ENCODE measurements around the gene GH1. TPM values are rescaled to one million over a fixed set of nuclear protein-coding genes. Genes with fewer than 3 reads are reported as not detected.
"Not testable (repeated sequence)": the region's sequence is repeated elsewhere in the genome, so short reads cannot be mapped to it uniquely, and the experiment has no call there.

GH1 gene
- polyA plus RNA-seq, 1 of the 3 experiments (the other 2 are of a cell fraction) = not detected

DNA sequence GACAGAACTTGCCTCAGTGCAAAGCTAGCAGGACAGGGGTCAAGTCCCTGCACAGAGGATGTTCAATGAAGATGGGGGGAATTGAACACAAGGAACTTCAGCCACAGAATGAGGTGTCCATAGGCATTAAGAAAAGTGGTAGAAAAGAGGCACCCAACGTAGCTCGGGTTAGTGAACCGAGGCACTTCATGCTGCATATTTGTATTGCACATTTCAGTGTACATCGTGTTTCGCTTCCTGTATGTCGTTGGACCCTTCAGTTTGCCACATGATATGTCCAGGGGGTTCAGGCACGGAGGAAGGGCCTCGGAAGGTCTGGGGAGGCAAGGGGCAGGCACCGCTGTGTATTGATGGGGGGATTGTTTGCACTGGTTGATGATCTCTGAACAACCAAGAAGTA is 40.2 kb downstream of the GH1 start:
- POLR2A ChIA-PET; H2AFZ ChIP-seq (ENCODE audit: low read depth): not testable (repeated sequence)
- 53% methylated on average over 9 of the region's 9 CpGs for WGBS (ENCODE audit: low lambda C conversion rate)

DNA sequence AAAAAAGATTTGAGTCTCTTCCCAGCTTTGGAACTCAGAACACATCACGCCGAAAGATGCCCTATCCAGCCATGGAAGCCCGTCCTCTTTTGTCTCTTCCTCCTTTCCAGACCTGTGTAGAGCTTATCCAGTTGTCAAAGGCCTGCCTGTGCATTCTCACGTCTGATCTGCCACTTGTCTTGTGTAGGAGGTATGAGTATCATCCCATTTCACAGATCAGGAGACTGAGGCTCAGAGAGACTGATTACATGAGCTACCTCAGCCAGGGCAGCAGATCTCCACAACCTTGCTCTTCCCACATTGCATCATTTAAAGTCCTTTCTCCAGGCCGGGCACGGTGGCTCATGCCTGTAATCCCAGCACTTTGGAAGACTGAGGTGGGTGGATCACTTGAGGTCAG is 43.9 kb downstream of the GH1 start:
- H3K4me2 ChIP-seq; DNase-seq; H3K27me3 ChIP-seq (ENCODE audit: insufficient read depth); H2AFZ ChIP-seq (ENCODE audit: low read depth); H3K36me3 ChIP-seq (replicated peaks in 1 of 2; ENCODE audit: control insufficient read depth in 1 of 2, insufficient read depth in 2 of 2, low read length in 1 of 2); H3K4me1 ChIP-seq (ENCODE audit: control insufficient read depth in 1 of 2, insufficient read depth in 2 of 2, low read depth in 1 of 2, low read length in 1 of 2); H3K9me3 ChIP-seq; H3K9ac ChIP-seq; H3K9me2 ChIP-seq; H3F3A ChIP-seq (replicated peaks; ENCODE audit: insufficient read depth); POLR2A ChIA-PET; H3K79me2 ChIP-seq (ENCODE audit: insufficient read depth); H4K20me1 ChIP-seq (ENCODE audit: insufficient read depth); H3K27ac ChIP-seq (ENCODE audit: low read depth in 2 of 2, low read length in 1 of 2); H3K4me3 ChIP-seq (ENCODE audit: low read depth in 2 of 2, low read length in 1 of 2): not testable (repeated sequence)
- WGBS (ENCODE audit: low lambda C conversion rate) = 69% methylated on average over 5 of the region's 6 CpGs
- CTCF ChIA-PET = interaction anchor here (0.6 to 0.7 kb wide), 2 partner anchors 9 to 44 kb away, joined by 3 to 4 read pairs; no protein-coding TSS in a partner anchor

More for the DNA sequence above, 40.2 kb downstream of the GH1 start:
- not testable (repeated sequence) for H3K27me3 ChIP-seq (ENCODE audit: insufficient read depth); H3K79me2 ChIP-seq (ENCODE audit: insufficient read depth); H3K9me3 ChIP-seq; H3K4me1 ChIP-seq (ENCODE audit: control insufficient read depth in 1 of 2, insufficient read depth in 2 of 2, low read depth in 1 of 2, low read length in 1 of 2); H3K4me3 ChIP-seq (ENCODE audit: low read depth in 2 of 2, low read length in 1 of 2); H3K9me2 ChIP-seq; H3K36me3 ChIP-seq (replicated peaks in 1 of 2; ENCODE audit: control insufficient read depth in 1 of 2, insufficient read depth in 2 of 2, low read length in 1 of 2); H3K27ac ChIP-seq (ENCODE audit: low read depth in 2 of 2, low read length in 1 of 2); H4K20me1 ChIP-seq (ENCODE audit: insufficient read depth); H3K4me2 ChIP-seq; DNase-seq; H3F3A ChIP-seq (replicated peaks; ENCODE audit: insufficient read depth); H3K9ac ChIP-seq
- CTCF ChIA-PET = interaction anchor here (1.6 to 1.8 kb wide), 2 partner anchors 11 to 12 kb away, joined by 6 to 8 read pairs; no protein-coding TSS in a partner anchor

DNA sequence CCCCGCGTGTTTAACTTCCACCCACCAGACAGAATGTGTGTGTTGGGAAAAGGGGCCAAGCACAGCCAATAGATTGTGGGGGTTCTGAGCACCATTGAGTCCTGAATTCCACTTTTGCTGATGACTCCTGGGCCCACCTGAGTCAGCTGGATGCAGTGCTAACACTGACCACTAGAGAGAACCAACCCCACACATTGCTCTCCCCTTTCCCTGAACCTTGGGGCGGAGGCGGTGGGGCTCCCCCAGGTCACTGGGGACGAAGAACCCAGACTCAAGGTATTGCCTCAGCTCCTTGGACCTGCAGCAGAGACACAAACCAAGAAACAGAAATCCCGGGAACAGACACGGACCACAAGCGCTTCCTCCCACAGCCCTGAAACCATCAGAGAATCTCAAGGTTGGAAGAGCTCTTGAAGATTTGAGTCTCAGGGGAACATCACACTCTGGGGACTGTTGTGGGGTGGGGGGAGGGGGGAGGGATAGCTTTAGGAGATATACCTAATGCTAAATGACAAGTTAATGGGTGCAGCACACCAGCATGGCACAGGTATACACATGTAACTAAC is 44.5 kb downstream of the GH1 start:
- H3K27ac ChIP-seq (ENCODE audit: low read depth in 2 of 2, low read length in 1 of 2); H3K9me2 ChIP-seq; H3K9ac ChIP-seq; H3F3A ChIP-seq (replicated peaks; ENCODE audit: insufficient read depth); H3K27me3 ChIP-seq (ENCODE audit: insufficient read depth); H4K20me1 ChIP-seq (ENCODE audit: insufficient read depth); DNase-seq; H3K36me3 ChIP-seq (replicated peaks in 1 of 2; ENCODE audit: control insufficient read depth in 1 of 2, insufficient read depth in 2 of 2, low read length in 1 of 2); H3K4me1 ChIP-seq (ENCODE audit: control insufficient read depth in 1 of 2, insufficient read depth in 2 of 2, low read depth in 1 of 2, low read length in 1 of 2); H3K9me3 ChIP-seq; H2AFZ ChIP-seq (ENCODE audit: low read depth); H3K4me3 ChIP-seq (ENCODE audit: low read depth in 2 of 2, low read length in 1 of 2); H3K4me2 ChIP-seq; H3K79me2 ChIP-seq (ENCODE audit: insufficient read depth); POLR2A ChIA-PET: not testable (repeated sequence)
- CTCF ChIA-PET = interaction anchor here (0.6 to 0.7 kb wide), 2 partner anchors 8 to 44 kb away, joined by 3 to 4 read pairs; no protein-coding TSS in a partner anchor
- TF ChIP-seq, protein P1, sequence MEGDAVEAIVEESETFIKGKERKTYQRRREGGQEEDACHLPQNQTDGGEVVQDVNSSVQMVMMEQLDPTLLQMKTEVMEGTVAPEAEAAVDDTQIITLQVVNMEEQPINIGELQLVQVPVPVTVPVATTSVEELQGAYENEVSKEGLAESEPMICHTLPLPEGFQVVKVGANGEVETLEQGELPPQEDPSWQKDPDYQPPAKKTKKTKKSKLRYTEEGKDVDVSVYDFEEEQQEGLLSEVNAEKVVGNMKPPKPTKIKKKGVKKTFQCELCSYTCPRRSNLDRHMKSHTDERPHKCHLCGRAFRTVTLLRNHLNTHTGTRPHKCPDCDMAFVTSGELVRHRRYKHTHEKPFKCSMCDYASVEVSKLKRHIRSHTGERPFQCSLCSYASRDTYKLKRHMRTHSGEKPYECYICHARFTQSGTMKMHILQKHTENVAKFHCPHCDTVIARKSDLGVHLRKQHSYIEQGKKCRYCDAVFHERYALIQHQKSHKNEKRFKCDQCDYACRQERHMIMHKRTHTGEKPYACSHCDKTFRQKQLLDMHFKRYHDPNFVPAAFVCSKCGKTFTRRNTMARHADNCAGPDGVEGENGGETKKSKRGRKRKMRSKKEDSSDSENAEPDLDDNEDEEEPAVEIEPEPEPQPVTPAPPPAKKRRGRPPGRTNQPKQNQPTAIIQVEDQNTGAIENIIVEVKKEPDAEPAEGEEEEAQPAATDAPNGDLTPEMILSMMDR (IDR thresholded peaks at IDR 0.05) = 0 out of 2 replicates have a peak, but pooled peaks have one; percentile 7
- WGBS (ENCODE audit: low lambda C conversion rate) = 70% methylated on average over 4 of the region's 8 CpGs

GRCh38 chr17:63873577-63873976 is 45.1 kb downstream of the GH1 start, which contains the start of gene CSH2:
TSS of gene CSH2 (minus strand) at chr17:63873677. CDS start at chr17:63873614, 63 bp downstream.
- H3K36me3 ChIP-seq (replicated peaks in 1 of 2; ENCODE audit: control insufficient read depth in 1 of 2, insufficient read depth in 2 of 2, low read length in 1 of 2); H4K20me1 ChIP-seq (ENCODE audit: insufficient read depth); H2AFZ ChIP-seq (ENCODE audit: low read depth); H3K79me2 ChIP-seq (ENCODE audit: insufficient read depth); H3F3A ChIP-seq (replicated peaks; ENCODE audit: insufficient read depth); DNase-seq; CTCF ChIA-PET; H3K9ac ChIP-seq; H3K27me3 ChIP-seq (ENCODE audit: insufficient read depth); H3K27ac ChIP-seq (ENCODE audit: low read depth in 2 of 2, low read length in 1 of 2); H3K4me3 ChIP-seq (ENCODE audit: low read depth in 2 of 2, low read length in 1 of 2); H3K4me1 ChIP-seq (ENCODE audit: control insufficient read depth in 1 of 2, insufficient read depth in 2 of 2, low read depth in 1 of 2, low read length in 1 of 2); H3K9me2 ChIP-seq; H3K4me2 ChIP-seq; H3K9me3 ChIP-seq; POLR2A ChIA-PET: not testable (repeated sequence)
- 90% methylated on average over 2 of the region's 7 CpGs for WGBS (ENCODE audit: low lambda C conversion rate)

GRCh38 chr17:63871646-63872365 is 46.8 kb downstream of the GH1 start:
- H3K4me1 ChIP-seq (ENCODE audit: control insufficient read depth in 1 of 2, insufficient read depth in 2 of 2, low read depth in 1 of 2, low read length in 1 of 2); H3F3A ChIP-seq (replicated peaks; ENCODE audit: insufficient read depth); H3K79me2 ChIP-seq (ENCODE audit: insufficient read depth); H2AFZ ChIP-seq (ENCODE audit: low read depth); H3K9ac ChIP-seq; H3K9me2 ChIP-seq; POLR2A ChIA-PET; H3K4me2 ChIP-seq; H4K20me1 ChIP-seq (ENCODE audit: insufficient read depth); DNase-seq; H3K27me3 ChIP-seq (ENCODE audit: insufficient read depth); H3K36me3 ChIP-seq (replicated peaks in 1 of 2; ENCODE audit: control insufficient read depth in 1 of 2, insufficient read depth in 2 of 2, low read length in 1 of 2); H3K27ac ChIP-seq (ENCODE audit: low read depth in 2 of 2, low read length in 1 of 2); H3K4me3 ChIP-seq (ENCODE audit: low read depth in 2 of 2, low read length in 1 of 2); H3K9me3 ChIP-seq: not testable (repeated sequence)
- WGBS (ENCODE audit: low lambda C conversion rate) = 83% methylated on average over 4 of the region's 15 CpGs
- CTCF ChIA-PET = interaction anchor here (0.9 kb wide), 1 partner anchor 18 kb away, joined by 3 read pairs; no protein-coding TSS in a partner anchor

DNA sequence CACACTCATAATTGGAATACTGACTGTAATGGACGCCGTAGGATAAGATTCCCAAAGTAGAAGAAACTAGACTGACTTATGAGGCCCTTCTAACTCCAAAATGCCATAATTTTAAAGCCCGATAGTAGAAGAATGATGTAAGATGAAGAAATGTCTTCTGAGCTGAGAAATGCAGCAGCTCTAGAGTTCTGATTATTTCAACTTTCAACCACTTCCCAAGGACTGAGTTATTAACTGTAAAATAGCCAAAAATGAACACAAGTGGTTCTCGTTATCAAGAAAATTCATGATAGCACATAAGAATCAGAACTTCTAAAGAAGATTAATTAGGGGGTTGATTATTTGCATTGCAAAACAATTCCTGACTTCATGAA is 48.4 kb downstream of the GH1 start:
- H3K4me3 ChIP-seq (ENCODE audit: low read depth in 2 of 2, low read length in 1 of 2); H3K9me3 ChIP-seq; H3K79me2 ChIP-seq (ENCODE audit: insufficient read depth); H3K36me3 ChIP-seq (replicated peaks in 1 of 2; ENCODE audit: control insufficient read depth in 1 of 2, insufficient read depth in 2 of 2, low read length in 1 of 2); H3K4me2 ChIP-seq; H3K9ac ChIP-seq; H3K27me3 ChIP-seq (ENCODE audit: insufficient read depth); H3K9me2 ChIP-seq; POLR2A ChIA-PET; H2AFZ ChIP-seq (ENCODE audit: low read depth); H4K20me1 ChIP-seq (ENCODE audit: insufficient read depth); H3F3A ChIP-seq (replicated peaks; ENCODE audit: insufficient read depth); H3K4me1 ChIP-seq (ENCODE audit: control insufficient read depth in 1 of 2, insufficient read depth in 2 of 2, low read depth in 1 of 2, low read length in 1 of 2); CTCF ChIA-PET; H3K27ac ChIP-seq (ENCODE audit: low read depth in 2 of 2, low read length in 1 of 2); DNase-seq: not testable (repeated sequence)
- WGBS (ENCODE audit: low lambda C conversion rate) = 88% methylated on average over 4 of the region's 4 CpGs

All from SK-N-SH (cell line).